ENCODE data around the gene DDX39A. TPM values are rescaled to one million over a fixed set of nuclear protein-coding genes. Genes with fewer than 3 reads are reported as not detected.

DDX39A gene
- polyA plus RNA-seq, 1 of the 3 experiments (the other 2 are of a cell fraction) = 88.8 TPM

- Histone ChIP-seq H3K9me2 (no peaks in the 10 kb centered on the region), H3K9me3 (no peaks in the 10 kb centered on the region), H4K20me1 (ENCODE audit: insufficient read depth) (no peaks in the 10 kb centered on the region), H3K36me3 (replicated peaks in 1 of 2; ENCODE audit: control insufficient read depth in 1 of 2, insufficient read depth in 2 of 2, low read length in 1 of 2) (no peaks in the 10 kb centered on the region), H3K4me2 (no peak overlapping the region), H2AFZ (ENCODE audit: low read depth) (no peak overlapping the region), H3K4me1 (ENCODE audit: control insufficient read depth in 1 of 2, insufficient read depth in 2 of 2, low read depth in 1 of 2, low read length in 1 of 2) (no peaks in the 10 kb centered on the region), H3K79me2 (ENCODE audit: insufficient read depth) (peaks cover 4% of the 10 kb centered on the region), H3K4me3 (ENCODE audit: low read depth in 2 of 2, low read length in 1 of 2) (no peak overlapping the region), H3F3A (replicated peaks; ENCODE audit: insufficient read depth) (no peaks in the 10 kb centered on the region), H3K27me3 (ENCODE audit: insufficient read depth) (no peaks in the 10 kb centered on the region), H3K27ac (ENCODE audit: low read depth in 2 of 2, low read length in 1 of 2) (no peak overlapping the region), H3K9ac (no peak overlapping the region)
- WGBS (ENCODE audit: low lambda C conversion rate) = 63% methylated on average over 2 of the region's 2 CpGs
- ChIA-PET CTCF (no interaction called here), POLR2A (no interaction called here)
- DNase-seq = no peak
- TF ChIP-seq POLR2AphosphoS5 (IDR thresholded peaks at IDR 0.05; ENCODE audit: low read depth, low read length) (no peak), RCOR1 (IDR thresholded peaks at IDR 0.05; ENCODE audit: low read length) (no peak), USF1 (IDR thresholded peaks at IDR 0.05; ENCODE audit: borderline replicate concordance, low read depth) (no peak), REST (IDR thresholded peaks at IDR 0.05; ENCODE audit: low read depth, low read length) (no peak), JUND (IDR thresholded peaks at IDR 0.05) (no peak), TEAD4 (IDR thresholded peaks at IDR 0.05; ENCODE audit: borderline replicate concordance, insufficient read depth) (no peak), RFX5 (IDR thresholded peaks at IDR 0.05; ENCODE audit: low read length) (no peak), TAF1 (IDR thresholded peaks at IDR 0.05; ENCODE audit: borderline replicate concordance, low read depth, low read length) (no peak), NRF1 (IDR thresholded peaks at IDR 0.05; ENCODE audit: low read depth, low read length) (no peak)
Measured at GRCh38 chr19:14427461-14427860, 8.3 kb upstream of the DDX39A start.

- Histone ChIP-seq H3K4me3 (ENCODE audit: low read depth in 2 of 2, low read length in 1 of 2) (no peak overlapping the region), H3K4me1 (ENCODE audit: control insufficient read depth in 1 of 2, insufficient read depth in 2 of 2, low read depth in 1 of 2, low read length in 1 of 2) (no peaks in the 10 kb centered on the region), H4K20me1 (ENCODE audit: insufficient read depth) (no peaks in the 10 kb centered on the region), H3F3A (replicated peaks; ENCODE audit: insufficient read depth) (no peaks in the 10 kb centered on the region), H2AFZ (ENCODE audit: low read depth) (no peak overlapping the region), H3K79me2 (ENCODE audit: insufficient read depth) (no peaks in the 10 kb centered on the region), H3K4me2 (no peak overlapping the region), H3K27ac (ENCODE audit: low read depth in 2 of 2, low read length in 1 of 2) (no peak overlapping the region), H3K9ac (no peak overlapping the region), H3K27me3 (ENCODE audit: insufficient read depth) (no peaks in the 10 kb centered on the region), H3K9me3 (no peaks in the 10 kb centered on the region), H3K36me3 (replicated peaks in 1 of 2; ENCODE audit: control insufficient read depth in 1 of 2, insufficient read depth in 2 of 2, low read length in 1 of 2) (no peaks in the 10 kb centered on the region), H3K9me2 (no peaks in the 10 kb centered on the region)
- CTCF ChIA-PET = interaction anchor here (0.9 kb wide), 1 partner anchor 20 kb away, joined by 3 read pairs; no protein-coding TSS in a partner anchor
- 87% methylated on average over 7 of the region's 7 CpGs for WGBS (ENCODE audit: low lambda C conversion rate)
- TF ChIP-seq FOSL2 (IDR thresholded peaks at IDR 0.05; ENCODE audit: borderline replicate concordance, low read depth) (no peak), GATA2 (CRISPR knock-in tag; IDR thresholded peaks at IDR 0.05) (no peak), EP300 (IDR thresholded peaks at IDR 0.05; ENCODE audit: borderline replicate concordance in 1 of 2, low read depth in 1 of 2, low read length in 1 of 2) (no peak), MXI1 (IDR thresholded peaks at IDR 0.05; ENCODE audit: low read depth, low read length) (no peak), FOXM1 (IDR thresholded peaks at IDR 0.05; ENCODE audit: low read depth) (no peak), NFIC (IDR thresholded peaks at IDR 0.05; ENCODE audit: borderline replicate concordance) (no peak), RAD21 (IDR thresholded peaks at IDR 0.05; ENCODE audit: low read length) (no peak), SMC3 (IDR thresholded peaks at IDR 0.05; ENCODE audit: low read depth, low read length) (no peak), MEF2A (IDR thresholded peaks at IDR 0.05; ENCODE audit: borderline replicate concordance, low read depth) (no peak), RCOR1 (IDR thresholded peaks at IDR 0.05; ENCODE audit: low read length) (no peak), NRF1 (IDR thresholded peaks at IDR 0.05; ENCODE audit: low read depth, low read length) (no peak), CHD2 (IDR thresholded peaks at IDR 0.05; ENCODE audit: low read length, partially characterized antibody) (no peak), MAX (IDR thresholded peaks at IDR 0.05; ENCODE audit: low read depth) (no peak), JUND (IDR thresholded peaks at IDR 0.05) (no peak), CTCF (IDR thresholded peaks at IDR 0.05) (no peak), ELF1 (IDR thresholded peaks at IDR 0.05) (no peak), EZH2phosphoT487 (IDR thresholded peaks at IDR 0.05; ENCODE audit: borderline replicate concordance, low read depth) (no peak)
- POLR2A ChIA-PET = no interaction called here
- DNase-seq = no peak
Measured at GRCh38 chr19:14425696-14426138, 6.6 kb upstream of the DDX39A start.
